HG03139 (cell line): Measurements from ENCODE around the gene CTIF.
A peak's percentile ranks its signal among the peaks of the same experiment; 100 is the strongest.

Experiments
- ATAC-seq: cut with Tn5 transposase; IDR thresholded peaks from one replicate; pipeline ENCODE4 v1.9.1; 2021; ENCODE audit not compliant: unreplicated experiment

Gene CTIF

GRCh38 chr18:48889115-48889941 is 350.5 kb downstream of the CTIF start:
- ATAC-seq: no peak

DNA sequence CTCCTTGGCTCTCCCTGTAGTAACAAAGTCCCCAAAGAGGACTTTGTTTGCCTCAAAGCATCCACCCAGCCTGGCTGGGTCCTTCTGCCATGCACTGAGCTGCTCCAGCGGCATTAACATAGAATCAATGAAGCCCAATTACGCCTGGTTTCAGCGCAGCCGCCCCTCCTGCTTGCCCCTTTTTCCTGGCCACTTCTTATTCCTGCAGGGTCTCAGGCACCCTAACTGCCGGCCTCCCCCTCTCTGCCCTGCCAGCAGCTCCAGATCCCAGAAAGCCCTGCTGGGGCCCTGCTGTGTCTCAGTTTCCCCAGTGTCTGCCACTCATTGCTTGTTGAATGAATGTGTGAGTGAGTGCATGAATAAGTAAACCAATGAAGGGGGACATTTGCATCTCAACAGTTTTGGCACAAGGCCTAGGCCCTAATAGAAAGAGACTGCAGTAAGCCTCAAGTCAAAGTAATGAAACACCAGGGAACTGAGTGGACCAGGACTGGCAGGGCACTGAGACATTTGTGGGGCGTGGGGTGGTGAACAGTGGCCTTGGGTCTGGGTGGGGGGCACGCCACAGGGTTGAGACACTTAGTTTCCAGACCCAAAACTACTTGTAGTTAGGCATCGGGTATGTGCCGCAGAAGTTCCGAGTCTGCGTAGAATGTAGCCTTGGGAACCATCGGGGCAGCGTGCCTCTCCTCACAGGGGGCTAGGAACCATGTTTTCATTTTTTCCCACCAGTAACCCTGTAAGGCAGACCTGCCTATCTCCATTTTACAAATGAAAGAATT is 351.3 kb downstream of the CTIF start:
- no peak for ATAC-seq

DNA sequence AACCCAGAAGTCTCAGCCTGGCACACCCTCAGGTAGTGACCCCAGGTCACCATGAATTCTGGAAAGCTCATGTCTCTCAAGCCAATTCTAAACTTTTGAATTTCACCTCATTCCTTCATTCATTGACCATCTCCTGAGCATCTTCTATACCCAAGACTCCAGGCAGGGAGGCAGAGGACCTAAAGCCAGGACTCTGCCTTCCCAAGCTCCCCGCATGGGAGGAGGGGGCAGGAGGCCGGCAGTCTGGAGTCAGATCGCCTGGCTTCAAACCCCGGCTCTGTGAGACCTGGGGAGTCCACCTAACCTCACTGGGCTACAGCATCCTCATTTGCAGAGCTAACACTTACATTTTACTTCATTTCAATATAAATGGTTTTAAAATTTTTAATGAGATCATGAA is 352.9 kb downstream of the CTIF start:
- ATAC-seq: no peak

DNA sequence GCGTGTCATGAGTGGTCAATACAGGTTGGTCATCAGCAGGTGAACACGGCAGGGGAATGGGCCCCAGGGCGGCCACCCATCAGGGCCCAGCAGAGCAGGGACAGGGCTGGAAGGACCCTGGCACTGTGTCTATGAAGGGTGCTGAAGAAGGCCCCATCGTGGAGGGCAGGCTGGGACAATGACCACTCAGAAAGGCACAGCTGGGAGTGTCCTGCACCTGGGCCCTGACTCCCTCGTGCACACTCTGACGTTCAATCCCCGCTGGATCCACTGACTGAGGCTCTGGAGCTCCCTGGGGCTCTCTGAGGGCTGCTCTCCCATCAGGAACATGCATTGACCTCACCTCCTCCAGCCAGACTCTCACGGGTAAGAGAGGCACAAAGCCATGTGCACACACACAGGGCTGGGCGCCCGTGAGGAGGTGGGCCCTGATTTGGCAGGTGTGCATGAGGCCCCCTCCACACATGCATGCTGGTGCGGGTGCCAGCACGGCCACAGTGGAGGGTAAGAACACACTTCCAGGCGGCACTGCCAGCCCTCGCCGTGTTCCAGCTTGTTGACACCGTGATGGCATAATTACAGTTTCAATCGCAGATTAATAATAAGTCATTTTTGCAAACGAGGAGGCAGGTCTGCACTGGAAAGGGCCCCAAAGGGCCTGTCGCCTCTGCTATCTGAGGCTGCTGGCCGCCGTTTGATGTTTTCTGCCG is 353.5 kb downstream of the CTIF start:
- no peak for ATAC-seq

GRCh38 chr18:48893061-48893607 is 354.3 kb downstream of the CTIF start:
- ATAC-seq: no peak

GRCh38 chr18:48893608-48894600 is 355.1 kb downstream of the CTIF start:
- no peak for ATAC-seq

DNA sequence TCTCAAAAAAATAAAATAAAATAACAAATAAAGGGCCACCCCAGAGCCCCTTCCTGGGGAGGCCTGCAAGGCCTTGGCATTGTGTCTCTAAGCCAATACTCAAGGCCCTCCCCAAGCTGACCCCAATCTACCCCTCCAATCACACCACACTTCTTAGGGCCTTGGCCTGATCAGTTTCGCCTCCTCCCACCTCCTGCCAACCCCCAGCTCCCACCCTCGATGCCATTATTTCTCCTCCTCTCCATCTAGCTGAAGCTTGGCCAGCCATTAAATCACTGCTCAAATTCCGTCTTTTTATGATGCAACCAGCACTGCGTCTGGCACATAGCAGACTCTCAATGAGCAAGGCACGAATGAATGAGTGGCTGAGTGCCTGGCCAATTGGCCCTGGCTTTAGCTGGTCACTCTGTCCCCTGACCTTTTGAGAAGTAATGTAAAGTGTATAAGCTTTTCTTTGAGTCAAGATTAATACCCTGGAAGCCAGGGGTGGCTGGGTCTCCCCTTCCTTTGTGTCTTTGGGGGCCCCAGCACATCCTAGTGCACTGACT is 356.0 kb downstream of the CTIF start:
- no peak for ATAC-seq

DNA sequence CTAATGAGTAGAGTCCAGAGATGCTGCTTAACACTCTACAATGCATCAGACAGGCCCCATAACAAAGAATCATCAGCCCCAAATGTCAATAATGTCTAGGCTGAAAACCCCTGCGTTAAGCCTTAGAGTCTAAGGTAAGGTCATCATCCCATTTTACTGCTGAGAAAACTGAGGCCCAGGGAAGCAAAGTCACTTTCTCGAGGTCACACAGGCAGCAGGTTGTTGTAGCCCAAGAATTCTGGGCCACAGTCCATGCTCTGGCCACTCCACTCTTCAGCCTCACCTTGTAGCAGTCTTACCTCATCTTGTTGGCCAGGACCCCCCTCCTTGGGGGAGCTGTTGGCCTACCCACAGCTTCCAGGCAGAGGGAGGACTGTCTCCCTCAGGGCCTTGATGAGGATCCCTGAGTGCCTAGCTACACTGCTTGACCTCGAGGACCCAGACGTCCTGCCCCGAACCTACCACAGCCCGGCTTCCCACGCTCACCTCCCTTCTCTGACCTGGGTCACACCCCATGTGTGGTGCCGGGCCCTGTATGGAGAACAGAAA is 357.6 kb downstream of the CTIF start:
- ATAC-seq: no peak

DNA sequence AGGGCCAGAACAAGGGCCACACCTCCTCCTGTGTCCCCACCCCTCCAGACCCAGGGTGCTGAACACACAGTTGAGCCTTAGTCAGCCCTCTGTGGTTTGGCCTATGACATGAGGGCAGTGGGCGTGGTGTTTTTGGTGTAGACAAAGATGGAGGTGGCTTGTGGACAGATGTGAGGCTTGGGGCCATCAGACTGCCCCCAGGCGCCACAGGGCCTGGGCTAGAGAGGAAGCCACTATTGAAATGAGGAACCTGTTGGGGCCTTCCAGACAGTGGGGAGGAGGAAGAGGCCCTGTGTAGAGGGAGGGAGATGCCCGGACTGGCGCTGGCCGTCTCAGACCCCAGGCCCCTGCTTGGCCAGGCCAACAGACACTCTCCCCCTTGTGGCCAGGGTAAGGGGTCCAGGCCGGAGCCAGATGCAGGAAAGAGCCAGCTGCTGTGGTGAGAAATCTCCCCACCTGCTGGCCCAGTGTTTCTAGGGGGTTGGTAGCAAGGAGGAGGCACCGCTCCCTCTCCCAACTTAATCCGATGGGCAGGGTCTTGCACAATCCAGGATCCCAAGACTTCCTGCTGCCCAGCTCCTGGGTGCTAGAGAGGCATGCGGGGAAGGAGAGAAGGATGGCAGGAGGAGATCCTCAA is 358.2 kb downstream of the CTIF start:
- ATAC-seq: peak; percentile 63

- ATAC-seq: no peak
These were observed 358.7 kb downstream of the CTIF start for GRCh38 chr18:48897531-48897930.

- ATAC-seq: no peak
These were observed 359.7 kb downstream of the CTIF start for GRCh38 chr18:48898521-48898920.

DNA sequence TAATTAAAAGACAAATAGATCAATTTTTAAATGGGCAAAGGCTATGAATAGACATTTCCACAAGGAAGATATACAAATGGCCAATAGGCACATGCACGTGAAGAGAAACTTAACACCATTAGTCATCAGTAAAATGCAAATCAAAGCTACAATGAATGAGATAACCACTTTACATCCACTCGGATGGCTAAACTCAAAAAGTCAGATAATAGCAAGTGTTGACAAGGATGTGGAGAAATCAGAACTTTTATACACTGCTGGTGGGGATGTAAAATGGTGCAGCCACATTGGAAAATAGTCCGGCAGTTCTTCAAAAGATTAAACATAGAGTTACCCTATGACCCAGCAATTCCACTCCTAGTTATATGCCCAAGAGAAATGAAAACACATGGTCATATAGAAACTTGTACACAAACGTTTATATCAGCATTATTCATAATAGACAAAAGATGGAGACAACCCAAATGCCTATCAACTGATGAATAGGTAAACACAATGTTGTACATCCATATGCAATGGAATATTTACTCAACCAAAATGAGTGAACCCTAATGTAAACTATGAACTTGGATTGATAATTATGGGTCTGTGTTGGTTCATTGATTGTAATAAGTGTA is 360.8 kb downstream of the CTIF start:
- no peak for ATAC-seq

DNA sequence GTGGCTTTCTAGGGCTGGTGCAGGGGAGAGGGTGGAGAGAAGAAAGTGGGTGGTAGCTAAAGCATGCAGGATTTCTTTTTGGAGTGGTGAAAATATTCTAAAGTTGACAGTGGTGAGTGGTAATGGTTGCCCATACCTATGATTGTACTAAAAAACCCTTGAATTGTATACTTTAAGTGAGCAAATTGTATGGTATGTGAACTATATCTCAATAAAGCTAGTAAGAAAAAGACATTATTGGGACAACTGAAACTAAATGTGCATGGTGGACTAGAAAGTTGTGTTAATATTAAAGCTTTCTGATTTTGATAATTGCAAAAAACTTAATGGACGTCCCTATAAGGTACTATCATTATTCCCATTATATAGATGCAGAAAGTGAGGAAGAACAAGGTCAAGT is 361.6 kb downstream of the CTIF start:
- ATAC-seq: no peak

- no peak for ATAC-seq
These were observed 362.6 kb downstream of the CTIF start for GRCh38 chr18:48901145-48902022.

- ATAC-seq: no peak
These were observed 363.4 kb downstream of the CTIF start for GRCh38 chr18:48902023-48902855.

DNA sequence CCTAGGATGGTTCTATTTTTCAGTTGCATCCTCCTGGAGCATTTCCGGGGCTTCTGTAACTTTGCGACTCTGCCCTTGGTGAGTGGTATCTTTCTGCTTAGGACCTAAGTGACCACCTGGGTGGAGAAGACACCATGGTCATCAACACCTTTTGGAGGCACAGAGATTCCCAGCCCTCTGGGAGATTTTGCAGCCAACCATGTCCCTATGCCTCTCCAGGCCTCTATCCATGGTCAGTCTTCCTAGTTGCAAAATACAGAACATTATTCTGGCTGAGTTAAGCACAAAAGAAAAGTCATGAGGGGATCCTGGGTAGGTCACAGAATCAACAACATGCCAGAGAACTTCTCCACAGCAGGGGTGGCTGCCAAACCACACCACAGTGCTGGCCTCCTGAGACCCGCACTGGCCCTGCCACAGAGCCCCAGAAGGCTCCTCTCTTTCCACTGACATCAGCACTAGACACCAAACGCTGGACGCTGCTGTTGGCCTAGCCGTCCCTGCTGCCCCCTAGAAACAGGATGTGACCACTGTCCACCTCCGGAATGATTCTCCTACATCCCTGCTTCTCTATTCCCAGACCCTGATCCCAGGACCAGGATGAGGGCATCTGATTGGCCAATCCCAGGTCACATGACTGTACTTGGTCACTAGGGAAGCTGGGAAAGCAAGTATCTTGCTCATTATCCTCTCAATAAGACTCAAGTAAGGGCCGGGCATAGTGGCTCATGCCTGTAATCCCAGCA is 364.2 kb downstream of the CTIF start:
- no peak for ATAC-seq
